Frontal cortex (tissue), 4 donors: ENCODE data around the gene SH2D5. TPM values are rescaled to one million over a fixed set of nuclear protein-coding genes. Genes with fewer than 3 reads are reported as not detected.

ENCODE experiments used
- DNase-seq, 2 donors: peaks; one replicate each; pipeline ENCODE4 v3.0.0; 2012; ENCODE audit warnings: low spot score in 2 of 2
- FAIRE-seq: peaks from 2 replicates; lab custom pipeline; 2012; peaks lifted over from hg19 to GRCh38; lab: Jason Lieb, UNC
- total RNA-seq: library from RNA; depleted of rRNA; stranded (reverse); fragments of >200 nt; gene quantifications from one replicate; pipeline ENCODE4 v1.2.3, GENCODE V29; 2014
- donor health status: control.
- donor health status: control.
- donor health status: control.

Gene SH2D5
- total RNA-seq, 1 donor from 2014 or later = 1.6 TPM

DNA sequence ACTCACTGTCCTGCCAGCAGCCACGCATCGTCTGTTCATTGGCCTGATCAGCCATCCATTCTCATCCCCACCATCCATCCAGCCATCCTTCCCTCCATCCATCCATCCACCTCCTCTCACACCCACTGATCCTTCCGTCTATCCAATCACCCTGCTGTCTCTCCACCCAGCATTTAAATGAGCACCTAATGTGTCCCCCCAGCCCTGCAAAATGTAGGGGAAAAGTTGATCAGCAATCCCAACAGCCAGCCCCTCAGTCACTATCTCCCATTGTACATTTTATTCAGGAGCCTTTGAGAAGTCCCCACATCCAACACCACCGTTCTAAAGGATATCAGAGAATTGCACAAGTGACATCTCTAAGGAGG lies 60.3 kb downstream of the SH2D5 start:
- no peak for DNase-seq
- no peak for FAIRE-seq

DNA sequence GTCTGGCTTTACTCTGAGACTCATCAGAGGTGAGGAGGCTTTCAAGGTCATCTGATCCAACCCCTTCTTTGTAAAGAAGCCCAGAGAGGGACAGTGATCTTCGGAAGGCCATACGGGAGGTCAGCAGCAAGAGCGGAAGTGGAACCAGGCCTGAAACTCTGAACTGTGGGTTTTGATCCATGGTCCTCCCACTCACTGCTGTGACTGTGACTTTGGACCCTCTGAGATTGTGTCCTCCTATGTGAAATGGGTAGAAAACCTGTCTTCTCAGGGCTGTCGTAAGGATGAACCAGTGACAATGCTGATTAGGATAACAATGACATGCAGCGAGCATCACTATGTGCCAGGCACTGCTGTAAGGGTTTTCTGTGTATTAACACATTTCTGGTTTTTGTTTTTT lies 61.6 kb downstream of the SH2D5 start:
- no peak for DNase-seq
- no peak for FAIRE-seq

Other genes with a start within 250 kb of the SH2D5 start
- gene CAMK2N1, start 246.5 kb downstream of the SH2D5 start, total RNA-seq = 109 TPM
- 17.5 TPM for gene MUL1, start 224.6 kb downstream of the SH2D5 start, total RNA-seq
- gene FAM43B, start 180.1 kb downstream of the SH2D5 start, total RNA-seq = 0.82 TPM
- not detected for gene CDA, start 143.6 kb downstream of the SH2D5 start, total RNA-seq
- 119 TPM for gene PINK1, start 99.2 kb downstream of the SH2D5 start, total RNA-seq
- gene DDOST, start 71.3 kb downstream of the SH2D5 start, total RNA-seq = 110 TPM
- gene KIF17, start 14.7 kb downstream of the SH2D5 start, total RNA-seq = 10.2 TPM
- 423 TPM for gene HP1BP3, start 54.6 kb upstream of the SH2D5 start, total RNA-seq